Heart right ventricle (tissue), 16 donors: Measurements from ENCODE around the gene MYLK3. TPM values are rescaled to one million over a fixed set of nuclear protein-coding genes. Genes with fewer than 3 reads are reported as not detected.

Experiments used
- ATAC-seq, 8 donors: fragments of 200-7000 bp; cut with Tn5 transposase; one replicate each; pipeline ENCODE4 v1.9.1; 2020; ENCODE audit warnings: mild to moderate bottlenecking in 8 of 8, moderate library complexity in 8 of 8, moderate number of reproducible peaks in 1 of 8
- DNase-seq, 2 donors: peaks; one replicate each; pipeline ENCODE4 v3.0.0-alpha.2; 2020
- H3K27ac ChIP-seq, 10 donors: fragments of 200-600 bp; sonication (generic) in 2 of 10; one replicate each; pipeline versions ENCODE4 v1.5.0 to v1.8.0; 2020 to 2022; ENCODE audit warnings: mild to moderate bottlenecking in 3 of 10
- H3K27me3 ChIP-seq, 7 donors: fragments of 200-600 bp; one replicate each; pipeline ENCODE4 v1.8.0; 2021 to 2022; ENCODE audit warnings: mild to moderate bottlenecking in 2 of 7
- H3K36me3 ChIP-seq, 9 donors: fragments of 200-600 bp; sonication (generic) in 1 of 9; one replicate each; pipeline versions ENCODE4 v1.5.0 to v1.8.0; 2020 to 2022; ENCODE audit warnings: mild to moderate bottlenecking in 2 of 9
- H3K4me1 ChIP-seq, 9 donors: fragments of 200-600 bp; sonication (generic) in 1 of 9; one replicate each; pipeline versions ENCODE4 v1.5.0 to v1.8.0; 2020 to 2022; ENCODE audit warnings: mild to moderate bottlenecking in 4 of 9
- H3K4me3 ChIP-seq, 10 donors: fragments of 200-600 bp; sonication (generic) in 2 of 10; one replicate each; pipeline versions ENCODE4 v1.5.0 to v1.8.0; 2020 to 2022; ENCODE audit warnings: mild to moderate bottlenecking in 7 of 10, moderate library complexity in 2 of 10
- H3K9me3 ChIP-seq, 11 donors: fragments of 200-600 bp in 10 of 11; sonication (generic) in 2 of 11; one replicate each; pipeline versions ENCODE4 v1.5.0 to v1.8.0; 2013 to 2022; ENCODE audit warnings: mild to moderate bottlenecking in 2 of 11, control low read depth in 1 of 11, moderate library complexity in 1 of 11
- CTCF ChIP-seq, 9 donors: fragments of 200-600 bp; sonication (generic) in 2 of 9; IDR thresholded peaks; one replicate each; pipeline versions ENCODE4 v1.5.0 to v1.8.0; 2021 to 2022; ENCODE audit warnings: antibody characterized with exemption in 9 of 9, mild to moderate bottlenecking in 5 of 9, moderate library complexity in 1 of 9
- WGBS, 2 donors: extraction: QIAGEN DNeasy Blood & Tissue Kit; methylation state at CpG; one replicate each; pipeline ENCODE4 v1.1.7; 2013; ENCODE audit warnings: inconsistent platforms in 1 of 2; 5-methylcytosine and 5-hydroxymethylcytosine counted together
- intact Hi-C, 10 donors: fragments of 100-400 bp; cut with DNase I; formaldehyde crosslinking; loops; one replicate each; pipeline versions ENCODE4 v1.11.1 to v1.14.2; 2022
- polyA plus RNA-seq, 2 donors: library from polyadenylated mRNA; stranded (reverse); fragments of 200-250 nt; gene quantifications; one replicate each; pipeline ENCODE4 v1.2.3, GENCODE V29; 2013
- total RNA-seq, 10 donors: library from RNA; stranded (reverse); fragmentation: NEBNext Ultra II Directional in 3 of 10; extraction: Animal tissue kit (Norgen Biotek cat#: 25700) in 3 of 10; gene quantifications; one replicate each; pipeline versions ENCODE4 v1.2.1 to v1.2.4, GENCODE V29; 2021 to 2023
- donor health status: Arrhythmogenic right ventricular cardiomyopathy.
- donor health status: ischemic (EF 13 %, LVEDD 7.1; RV severe dilation, severe dysfunction).
- donor health status: healthy with polysubstance abuse.
- donor health status: DM: no; HTN: yes; CAD: no.
- donor health status: DM: no; HTN: no; CAD: no.
- donor health status: ischemic (EF 25% LVEDD 6.9; RV normal size, moderate dysfunction).
- donor health status: ischemic (EF 25% LVEDD 5.7; RV mildly dilated, moderate dysfunction).
- donor health status: healthy.
- donor health status: DM: yes; HTN: yes; CAD: no.
- donor health status: Ischemic cardiomyopathy.
- donor health status: ischemic (EF 35%, LVEDD 5.7; RV mildly dilated, moderate dysfunction).
- donor health status: nonischemic (EF 11% LVEDD 7.7; RV severe dilation, severe dysfunction).
- donor health status: DM: yes; HTN: yes; CAD: no.
- donor health status: PGD.
- donor health status: ischemic (EF 29% LVEDD 5.4; RV normal size, mild dysfunction).
- donor health status: nonischemic (EF 23%, LVEDD 6.1; RV moderate dilation, normal function).

Gene MYLK3
- total and polyA plus RNA-seq, 12 donors, result 63.5 to 458 (median 256) TPM

- peaks cover 0 to 51% (median 26%) of the 10 kb centered on the region in 9 donors for H3K4me1 ChIP-seq
- H3K4me3 ChIP-seq, result peak overlapping the region in 1 of 10 donors; percentile 9
- intact Hi-C loops, result no loop called here
- ATAC-seq, result peak; percentile 47 to 81 (median 66)
- peak in 1 of 2 donors; percentile 40 for DNase-seq
- 43 to 51% methylated on average over 17 of the region's 17 CpGs for WGBS, 2 donors
- TF ChIP-seq CTCF (IDR thresholded peaks at IDR 0.05), result no peak
- H3K36me3 ChIP-seq, result peaks cover 0 to 39% (median 0%) of the 10 kb centered on the region in 9 donors
- H3K9me3 ChIP-seq, result no peaks in the 10 kb centered on the region
- peak overlapping the region; percentile 26 to 80 (median 64) for H3K27ac ChIP-seq
- H3K27me3 ChIP-seq, result no peaks in the 10 kb centered on the region
Measured at GRCh38 chr16:46730801-46731690, 17.1 kb downstream of the MYLK3 start.

GRCh38 chr16:46730126-46730525 lies 18.0 kb downstream of the MYLK3 start:
- no peak for DNase-seq

GRCh38 chr16:46729326-46729995 lies 18.7 kb downstream of the MYLK3 start:
- Histone ChIP-seq H3K9me3 (peaks cover 0 to 4% (median 0%) of the 10 kb centered on the region in 11 donors), H3K4me3 (no peak overlapping the region), H3K4me1 (peaks cover 0 to 51% (median 24%) of the 10 kb centered on the region in 9 donors), H3K36me3 (peaks cover 0 to 46% (median 0%) of the 10 kb centered on the region in 9 donors), H3K27me3 (no peaks in the 10 kb centered on the region), H3K27ac (peak overlapping the region in 7 of 10 donors; percentile 31 to 73 (median 59))
- ATAC-seq (no peak), DNase-seq (no peak)
- intact Hi-C loops, result no loop called here
- no peak for TF ChIP-seq CTCF (IDR thresholded peaks at IDR 0.05)
- 74 to 76% methylated on average over 7 of the region's 7 CpGs for WGBS, 2 donors

More at GRCh38 chr16:46730126-46730525, 18.0 kb downstream of the MYLK3 start:
- Histone ChIP-seq H3K27me3 (no peaks in the 10 kb centered on the region), H3K27ac (peak overlapping the region in 7 of 10 donors; percentile 40 to 80 (median 69)), H3K9me3 (peaks cover 0 to 4% (median 0%) of the 10 kb centered on the region in 11 donors), H3K36me3 (peaks cover 0 to 44% (median 0%) of the 10 kb centered on the region in 9 donors), H3K4me1 (peaks cover 0 to 51% (median 26%) of the 10 kb centered on the region in 9 donors), H3K4me3 (no peak overlapping the region)
- WGBS, 2 donors, result 81 to 83% methylated on average over 8 of the region's 8 CpGs
- ATAC-seq, result peak in 1 of 8 donors; percentile 6
- intact Hi-C loops, result no loop called here
- TF ChIP-seq CTCF (IDR thresholded peaks at IDR 0.05), result no peak

GRCh38 chr16:46728806-46729205 lies 19.3 kb downstream of the MYLK3 start:
- peak overlapping the region in 7 of 10 donors; percentile 31 to 73 (median 59) for H3K27ac ChIP-seq
- no peak for TF ChIP-seq CTCF (IDR thresholded peaks at IDR 0.05)
- peaks cover 0 to 4% (median 0%) of the 10 kb centered on the region in 11 donors for H3K9me3 ChIP-seq
- no peak overlapping the region for H3K4me3 ChIP-seq
- 63 to 68% methylated on average over 14 of the region's 14 CpGs for WGBS, 2 donors
- H3K4me1 ChIP-seq, result peaks cover 0 to 47% (median 21%) of the 10 kb centered on the region in 9 donors
- ATAC-seq (peak in 1 of 8 donors; percentile 31), DNase-seq (no peak)
- intact Hi-C loops, result no loop called here
- H3K36me3 ChIP-seq, result peaks cover 0 to 46% (median 0%) of the 10 kb centered on the region in 9 donors
- no peaks in the 10 kb centered on the region for H3K27me3 ChIP-seq
